LNCAP (cell line): ENCODE data around the gene BANP.

ENCODE experiments used
- CTCF ChIP-seq: fragments of 450-650 bp; IDR thresholded peaks from 2 replicates; pipeline ENCODE4 v1.5.1; 2017; ENCODE audit warnings: mild to moderate bottlenecking

The BANP gene

GRCh38 chr16:88066680-88067529 lies 115.7 kb downstream of the BANP start:
- no peak for TF ChIP-seq CTCF

DNA sequence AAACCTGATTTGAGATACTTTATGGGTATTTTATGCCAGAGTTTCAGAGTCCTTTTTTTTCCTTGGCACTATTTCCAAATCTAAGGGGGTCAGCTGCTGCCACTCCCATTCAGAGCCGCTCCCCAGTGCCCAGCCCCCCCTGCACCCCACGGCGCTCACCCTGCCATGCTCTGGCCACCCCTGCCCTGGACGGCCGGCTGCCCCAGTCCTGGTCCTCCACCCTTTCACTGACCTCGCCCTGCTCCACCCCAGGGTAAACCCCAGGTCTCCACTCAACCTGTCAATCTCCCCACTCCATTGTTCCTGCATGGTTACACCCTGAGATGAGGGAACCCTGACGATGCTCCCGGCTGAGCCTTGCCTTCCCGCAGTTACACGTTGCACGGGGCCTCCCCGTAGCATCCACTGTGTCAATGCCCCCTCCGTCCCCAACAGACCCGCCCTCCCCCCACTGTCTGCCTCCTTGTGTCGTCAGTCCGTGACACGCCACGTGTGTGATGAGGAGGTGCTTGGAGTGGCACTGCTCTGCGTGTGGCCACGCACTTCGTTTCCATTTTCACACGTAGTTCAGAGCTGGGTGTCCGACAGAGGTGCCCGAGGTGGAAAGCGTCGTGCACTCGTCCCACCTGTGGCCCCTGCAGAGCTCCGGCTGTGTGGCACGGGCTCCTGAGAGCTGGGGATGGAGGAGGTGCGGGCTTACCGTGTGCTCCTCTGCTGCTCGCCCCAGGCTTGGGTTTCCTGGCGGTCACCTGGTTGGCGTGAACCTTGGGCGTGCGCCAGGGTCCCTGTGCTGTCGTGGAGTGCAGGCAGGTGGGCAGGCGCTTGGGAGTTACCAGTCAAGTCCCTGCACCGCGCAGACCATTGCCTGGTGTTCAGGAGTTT lies 116.5 kb downstream of the BANP start:
- no peak for TF ChIP-seq CTCF

GRCh38 chr16:88068476-88069396 lies 117.5 kb downstream of the BANP start:
- TF ChIP-seq CTCF = no peak

DNA sequence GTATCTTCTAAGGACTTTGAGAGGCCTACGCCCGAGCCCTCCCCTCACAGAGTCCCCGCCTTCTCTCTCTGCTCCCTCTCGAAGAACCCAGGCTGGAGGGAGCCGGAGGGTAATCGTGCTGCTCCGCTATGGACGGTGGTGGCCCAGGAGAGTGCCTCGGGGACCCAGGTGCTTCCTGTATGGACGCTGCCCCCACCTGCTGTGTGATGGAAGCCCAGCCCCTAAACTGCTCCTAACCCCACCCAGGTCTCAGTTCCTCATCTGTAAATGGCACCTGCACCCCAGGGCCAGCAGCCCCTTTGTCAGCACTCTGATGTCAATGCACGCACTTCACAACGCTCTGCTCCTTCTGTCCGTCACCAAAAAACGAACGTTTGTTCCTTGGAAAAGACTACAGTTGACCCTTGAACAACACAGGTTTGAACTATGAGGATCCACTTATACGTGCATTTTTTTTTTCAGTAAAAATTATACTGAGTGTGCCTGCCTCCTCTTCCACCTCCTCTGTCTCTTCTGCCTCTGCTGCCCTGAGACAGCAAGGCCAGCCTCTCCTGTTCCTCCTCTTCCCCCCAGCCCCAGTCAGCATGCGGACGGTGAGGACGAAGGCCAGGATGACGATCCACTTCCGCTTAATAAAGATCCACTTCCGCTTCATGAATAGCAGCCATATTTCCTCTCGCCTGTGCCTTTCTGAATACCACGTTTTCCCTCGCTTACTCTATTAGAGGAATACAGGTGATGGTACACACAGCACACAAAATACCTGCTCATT lies 118.3 kb downstream of the BANP start:
- TF ChIP-seq CTCF = no peak

DNA sequence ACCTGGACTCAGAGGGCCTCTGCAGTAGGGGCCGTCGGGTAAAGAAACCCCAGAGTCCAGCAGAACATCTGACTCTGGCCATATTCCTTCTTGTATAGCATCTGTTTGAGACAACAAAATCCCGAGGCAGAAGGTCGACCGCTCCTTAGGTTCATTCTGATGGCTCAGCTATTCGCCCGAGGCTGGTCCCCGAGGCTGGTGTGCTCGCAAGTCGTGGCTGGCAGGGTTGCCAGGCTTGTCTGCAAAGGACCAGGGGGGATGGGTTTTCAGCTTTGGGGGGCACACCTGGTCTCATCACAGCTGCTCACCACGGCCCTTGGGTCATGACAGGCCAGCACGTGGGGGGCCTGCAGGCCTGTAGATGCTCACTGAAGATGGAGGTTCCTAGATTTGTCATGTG lies 119.1 kb downstream of the BANP start:
- no peak for TF ChIP-seq CTCF

GRCh38 chr16:88070989-88071625 lies 119.9 kb downstream of the BANP start:
- no peak for TF ChIP-seq CTCF
